ENCODE data around the gene RHCG. TPM values are rescaled to one million over a fixed set of nuclear protein-coding genes. Genes with fewer than 3 reads are reported as not detected.

Gene RHCG
- total and polyA plus RNA-seq, 2 experiments from 2014 or later, result 0.23 TPM; not detected in 1

GRCh38 chr15:89502867-89503595 lies 6.6 kb upstream of the RHCG start:
- Histone ChIP-seq H3K9me3 (ENCODE audit: low read depth) (no peaks in the 10 kb centered on the region), H3K36me3 (no peaks in the 10 kb centered on the region), H3K4me1 (ENCODE audit: low read depth) (no peaks in the 10 kb centered on the region), H3K27me3 (peaks cover 26% of the 10 kb centered on the region), H3K4me3 (no peak overlapping the region), H3K27ac (no peak overlapping the region)
- no peak for DNase-seq (ENCODE audit: low read depth in 1 of 2, low spot score in 1 of 2)
- no peak for TF ChIP-seq CTCF (IDR thresholded peaks at IDR 0.05; ENCODE audit: low read depth, low read length)

GRCh38 chr15:89501646-89502045 lies 5.3 kb upstream of the RHCG start:
- DNase-seq (ENCODE audit: low read depth in 1 of 2, low spot score in 1 of 2), result no peak
- H3K27ac ChIP-seq, result no peak overlapping the region
- H3K27me3 ChIP-seq, result peaks cover 35% of the 10 kb centered on the region
- no peaks in the 10 kb centered on the region for H3K36me3 ChIP-seq
- TF ChIP-seq CTCF (IDR thresholded peaks at IDR 0.05; ENCODE audit: low read depth, low read length), result no peak
- no peaks in the 10 kb centered on the region for H3K9me3 ChIP-seq (ENCODE audit: low read depth)
- no peak overlapping the region for H3K4me3 ChIP-seq
- no peaks in the 10 kb centered on the region for H3K4me1 ChIP-seq (ENCODE audit: low read depth)

GRCh38 chr15:89500397-89501270 lies 4.3 kb upstream of the RHCG start:
- H3K36me3 ChIP-seq, result no peaks in the 10 kb centered on the region
- DNase-seq (ENCODE audit: low read depth in 1 of 2, low spot score in 1 of 2), result no peak
- H3K9me3 ChIP-seq (ENCODE audit: low read depth), result no peaks in the 10 kb centered on the region
- H3K4me1 ChIP-seq (ENCODE audit: low read depth), result no peaks in the 10 kb centered on the region
- peaks cover 45% of the 10 kb centered on the region for H3K27me3 ChIP-seq
- TF ChIP-seq CTCF (IDR thresholded peaks at IDR 0.05; ENCODE audit: low read depth, low read length), result peak; percentile 34
- H3K4me3 ChIP-seq, result no peak overlapping the region
- no peak overlapping the region for H3K27ac ChIP-seq

GRCh38 chr15:89499156-89499555 lies 2.8 kb upstream of the RHCG start:
- peaks cover 53% of the 10 kb centered on the region for H3K27me3 ChIP-seq
- no peaks in the 10 kb centered on the region for H3K4me1 ChIP-seq (ENCODE audit: low read depth)
- no peaks in the 10 kb centered on the region for H3K36me3 ChIP-seq
- no peak overlapping the region for H3K27ac ChIP-seq
- H3K9me3 ChIP-seq (ENCODE audit: low read depth), result no peaks in the 10 kb centered on the region
- no peak overlapping the region for H3K4me3 ChIP-seq
- no peak for DNase-seq (ENCODE audit: low read depth in 1 of 2, low spot score in 1 of 2)
- TF ChIP-seq CTCF (IDR thresholded peaks at IDR 0.05; ENCODE audit: low read depth, low read length), result no peak

GRCh38 chr15:89498574-89498906 lies 2.2 kb upstream of the RHCG start:
- no peak for TF ChIP-seq CTCF (IDR thresholded peaks at IDR 0.05; ENCODE audit: low read depth, low read length)
- Histone ChIP-seq H3K4me3 (no peak overlapping the region), H3K27ac (no peak overlapping the region), H3K36me3 (no peaks in the 10 kb centered on the region), H3K9me3 (ENCODE audit: low read depth) (no peaks in the 10 kb centered on the region), H3K4me1 (ENCODE audit: low read depth) (no peaks in the 10 kb centered on the region), H3K27me3 (peaks cover 56% of the 10 kb centered on the region)
- DNase-seq (ENCODE audit: low read depth in 1 of 2, low spot score in 1 of 2), result no peak
